EH (cell line): Measurements from ENCODE around the gene PEX11B.
A peak's percentile ranks its signal among the peaks of the same experiment; 100 is the strongest.

Source experiments
- DNase-seq: peaks from one replicate; pipeline ENCODE4 v3.0.0-alpha.2; 2015; ENCODE audit warnings: low read depth

The PEX11B gene

GRCh38 chr1:145871994-145872924 is 46.3 kb downstream of the PEX11B start:
- DNase-seq: peak; percentile 61

- no peak for DNase-seq
Observed at GRCh38 chr1:145868232-145868631, 50.3 kb downstream of the PEX11B start.

GRCh38 chr1:145863282-145864018 is 55.1 kb downstream of the PEX11B start:
- DNase-seq: no peak
